Mucosa of rectum (tissue), 2 donors: ENCODE results near the gene CR2.
"Not testable (repeated sequence)": the region's sequence is repeated elsewhere in the genome, so short reads cannot be mapped to it uniquely, and the experiment has no call there.

Experiments used
- H3K27ac ChIP-seq, 2 donors: one replicate each; pipeline ENCODE4 v1.7.0; 2013; ENCODE audit warnings: inconsistent platforms in 2 of 2, low read depth in 2 of 2, low read length in 2 of 2
- H3K27me3 ChIP-seq, 2 donors: one replicate each; pipeline ENCODE4 v1.7.0; 2013; ENCODE audit warnings: low read length in 2 of 2; ENCODE audit not compliant: control insufficient read depth in 2 of 2, insufficient read depth in 2 of 2
- H3K36me3 ChIP-seq, 2 donors: one replicate each; pipeline ENCODE4 v1.7.0; 2013; ENCODE audit warnings: low read length in 2 of 2; ENCODE audit not compliant: control insufficient read depth in 2 of 2, insufficient read depth in 2 of 2
- H3K4me1 ChIP-seq, 2 donors: one replicate each; pipeline ENCODE4 v1.7.0; 2013; ENCODE audit warnings: low read length in 2 of 2, mild to moderate bottlenecking in 1 of 2; ENCODE audit not compliant: control insufficient read depth in 2 of 2, insufficient read depth in 2 of 2
- H3K4me3 ChIP-seq, 2 donors: one replicate each; pipeline ENCODE4 v1.7.0; 2013; ENCODE audit warnings: low read length in 2 of 2
- H3K9ac ChIP-seq, 2 donors: one replicate each; pipeline ENCODE4 v1.7.0; 2013; ENCODE audit warnings: low read length in 2 of 2, low read depth in 1 of 2, mild to moderate bottlenecking in 1 of 2
- H3K9me3 ChIP-seq, 2 donors: one replicate each; pipeline ENCODE4 v1.7.0; 2013; ENCODE audit warnings: low read length in 2 of 2; ENCODE audit not compliant: control insufficient read depth in 2 of 2
- donor health status: healthy.
- donor health status: Normal muscosa, but diverticular disease.

Gene CR2

GRCh38 chr1:207525239-207525638 is 71.1 kb downstream of the CR2 start:
- not testable (repeated sequence) for H3K9ac ChIP-seq, H3K36me3 ChIP-seq, H3K4me3 ChIP-seq, H3K27me3 ChIP-seq, H3K4me1 ChIP-seq, H3K9me3 ChIP-seq, H3K27ac ChIP-seq

GRCh38 chr1:207528401-207528800 is 74.3 kb downstream of the CR2 start:
- not testable (repeated sequence) for H3K36me3 ChIP-seq, H3K4me1 ChIP-seq, H3K27ac ChIP-seq, H3K4me3 ChIP-seq, H3K27me3 ChIP-seq, H3K9me3 ChIP-seq, H3K9ac ChIP-seq

GRCh38 chr1:207536263-207536662 is 82.1 kb downstream of the CR2 start:
- not testable (repeated sequence) for H3K27ac ChIP-seq, H3K9ac ChIP-seq, H3K4me1 ChIP-seq, H3K4me3 ChIP-seq, H3K27me3 ChIP-seq, H3K36me3 ChIP-seq, H3K9me3 ChIP-seq
